ENCODE data around the gene CEMP1. TPM values are rescaled to one million over a fixed set of nuclear protein-coding genes. Genes with fewer than 3 reads are reported as not detected.
"Not testable (repeated sequence)": the region's sequence is repeated elsewhere in the genome, so short reads cannot be mapped to it uniquely, and the experiment has no call there.

Gene CEMP1
- total and polyA plus RNA-seq, 2 donors: 0.85 TPM; not detected in 1

DNA sequence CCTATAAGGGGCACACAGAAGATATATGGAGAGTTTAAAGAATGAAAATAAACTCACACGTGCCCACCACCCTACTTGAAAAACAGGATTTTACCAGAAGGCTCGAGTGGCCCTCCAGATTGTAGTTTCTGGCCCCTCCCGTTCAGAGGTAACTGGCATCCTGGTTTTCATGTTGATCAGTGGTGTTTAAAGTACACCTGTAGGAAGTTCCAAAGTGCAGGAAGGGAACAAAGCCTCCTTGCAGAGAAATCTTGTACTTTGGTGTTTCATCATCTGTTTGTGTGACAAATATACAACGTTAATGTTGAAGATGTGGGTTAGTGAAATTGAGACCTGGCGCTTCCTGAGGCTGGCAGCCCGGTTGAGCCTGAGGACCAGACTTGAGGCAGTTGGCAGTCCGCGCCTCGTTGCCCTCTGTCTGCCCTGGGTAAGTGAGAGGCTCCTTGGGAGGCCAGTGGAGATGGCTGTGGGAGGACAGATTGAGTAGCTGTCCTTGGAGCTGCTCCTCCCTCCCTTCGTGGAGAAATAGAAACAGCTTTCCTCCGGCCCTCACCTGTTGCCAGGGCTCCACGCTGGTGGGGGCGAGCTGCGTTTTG, 19.2 kb upstream of the CEMP1 start:
- H3K36me3 ChIP-seq (ENCODE audit: insufficient read depth); H3K4me3 ChIP-seq (ENCODE audit: low read depth, low read length); H3K4me1 ChIP-seq (ENCODE audit: insufficient read depth); DNase-seq (ENCODE audit: extremely low spot score); H3K27ac ChIP-seq (ENCODE audit: low read depth): not testable (repeated sequence)
- WGBS: no CpG with 5 or more reads among the region's 14 CpGs

DNA sequence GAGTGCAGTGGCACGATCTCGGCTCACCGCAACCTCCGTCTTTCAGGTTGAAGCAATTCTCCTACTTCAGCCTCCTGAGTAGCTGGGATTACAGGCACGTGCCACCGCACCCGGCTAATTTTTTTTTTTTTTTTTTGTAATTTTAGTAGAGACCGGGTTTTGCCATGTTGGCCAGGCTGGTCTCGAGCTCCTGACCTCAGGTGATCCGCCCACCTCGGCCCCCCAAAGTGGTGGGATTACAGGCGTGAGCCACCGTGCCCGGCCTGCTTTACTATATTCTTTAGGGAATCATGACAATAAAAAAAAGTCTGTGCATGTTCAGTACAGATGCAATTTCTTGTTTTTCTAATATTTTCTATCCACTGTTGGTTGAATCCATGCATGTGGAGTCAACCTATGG, 12.6 kb upstream of the CEMP1 start:
- not testable (repeated sequence) for H3K4me3 ChIP-seq (ENCODE audit: low read depth, low read length); H3K4me1 ChIP-seq (ENCODE audit: insufficient read depth); H3K36me3 ChIP-seq (ENCODE audit: insufficient read depth); H3K27ac ChIP-seq (ENCODE audit: low read depth); DNase-seq (ENCODE audit: extremely low spot score)
- WGBS: 92% methylated on average over 14 of the region's 14 CpGs

DNA sequence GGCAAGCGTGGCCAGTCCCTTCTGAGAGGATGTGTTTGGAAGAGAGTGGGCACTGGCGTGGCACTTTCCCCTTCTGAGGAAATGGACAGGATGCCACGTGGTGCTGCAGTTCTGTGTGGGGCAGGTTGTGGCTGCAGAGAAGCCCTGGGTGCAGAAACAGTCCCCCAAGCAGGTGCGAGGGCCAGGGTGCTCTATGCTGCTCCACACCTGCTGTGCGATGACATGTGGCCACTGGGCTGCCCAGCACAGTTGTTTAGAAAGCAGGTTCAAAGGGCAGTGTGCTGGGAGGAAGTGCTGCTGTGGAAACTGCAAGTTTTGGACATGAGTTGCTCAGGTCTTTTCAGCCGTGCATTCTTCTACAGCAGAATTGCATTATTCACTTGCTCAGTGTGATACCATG, 10.2 kb upstream of the CEMP1 start:
- not testable (repeated sequence) for H3K27ac ChIP-seq (ENCODE audit: low read depth); H3K4me1 ChIP-seq (ENCODE audit: insufficient read depth); H3K4me3 ChIP-seq (ENCODE audit: low read depth, low read length); H3K36me3 ChIP-seq (ENCODE audit: insufficient read depth); DNase-seq (ENCODE audit: extremely low spot score)
- 71% methylated on average over 6 of the region's 6 CpGs for WGBS

DNA sequence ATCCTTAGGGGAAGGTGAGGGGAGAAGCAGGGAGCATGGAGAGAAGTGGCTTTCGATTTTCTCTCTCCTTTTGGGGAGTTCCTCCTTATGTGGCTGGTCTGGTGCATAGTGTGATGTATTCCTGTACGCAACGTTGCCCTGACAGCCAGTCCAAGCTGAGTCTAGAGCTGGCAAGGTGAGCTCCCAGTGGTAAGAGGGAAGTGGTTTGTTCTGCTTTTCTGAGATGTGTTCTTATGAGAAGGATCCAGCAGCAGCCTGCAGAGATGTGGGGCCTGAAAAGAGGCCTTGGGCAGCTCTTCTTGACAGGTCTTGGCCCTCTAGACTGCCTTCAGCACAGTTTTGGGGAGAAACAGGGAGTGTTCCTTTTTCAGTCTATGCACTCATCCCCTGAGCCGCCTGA, 9.7 kb upstream of the CEMP1 start:
- H3K36me3 ChIP-seq (ENCODE audit: insufficient read depth); H3K4me3 ChIP-seq (ENCODE audit: low read depth, low read length); H3K27ac ChIP-seq (ENCODE audit: low read depth); H3K4me1 ChIP-seq (ENCODE audit: insufficient read depth); DNase-seq (ENCODE audit: extremely low spot score): not testable (repeated sequence)
- 69% methylated on average over 3 of the region's 4 CpGs for WGBS

DNA sequence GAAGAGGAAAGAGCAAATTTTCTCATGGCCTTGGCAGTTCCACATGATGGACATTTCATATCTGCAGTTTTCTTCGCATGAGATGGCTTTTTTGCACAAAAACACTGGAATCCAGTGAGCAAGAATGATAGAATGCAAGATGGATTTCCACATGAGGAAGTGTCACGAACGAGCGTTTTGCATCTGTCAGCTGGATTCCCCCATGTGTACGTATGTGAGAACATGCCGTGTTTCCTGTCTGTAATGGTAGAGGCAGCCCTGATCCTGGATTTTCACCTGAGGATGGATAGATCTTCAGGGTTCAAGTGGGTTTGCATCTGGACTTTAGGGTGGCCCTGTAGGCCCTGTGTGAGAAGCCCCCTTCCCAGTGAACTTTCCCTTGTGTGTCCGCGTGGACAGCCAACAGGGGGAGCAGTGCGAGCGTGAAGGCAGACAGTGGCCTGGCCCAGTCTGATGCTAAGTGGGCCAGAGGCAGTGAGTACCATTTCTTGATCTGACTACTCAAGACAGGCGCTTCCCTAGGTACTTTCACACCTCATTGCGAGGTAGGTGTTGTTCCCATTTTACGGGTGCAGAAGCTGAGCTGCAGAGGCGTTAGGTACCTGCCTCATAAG, 8.7 kb upstream of the CEMP1 start:
- H3K4me3 ChIP-seq (ENCODE audit: low read depth, low read length); H3K36me3 ChIP-seq (ENCODE audit: insufficient read depth); DNase-seq (ENCODE audit: extremely low spot score); H3K4me1 ChIP-seq (ENCODE audit: insufficient read depth); H3K27ac ChIP-seq (ENCODE audit: low read depth): not testable (repeated sequence)
- WGBS: 50% methylated on average over 14 of the region's 14 CpGs

DNA sequence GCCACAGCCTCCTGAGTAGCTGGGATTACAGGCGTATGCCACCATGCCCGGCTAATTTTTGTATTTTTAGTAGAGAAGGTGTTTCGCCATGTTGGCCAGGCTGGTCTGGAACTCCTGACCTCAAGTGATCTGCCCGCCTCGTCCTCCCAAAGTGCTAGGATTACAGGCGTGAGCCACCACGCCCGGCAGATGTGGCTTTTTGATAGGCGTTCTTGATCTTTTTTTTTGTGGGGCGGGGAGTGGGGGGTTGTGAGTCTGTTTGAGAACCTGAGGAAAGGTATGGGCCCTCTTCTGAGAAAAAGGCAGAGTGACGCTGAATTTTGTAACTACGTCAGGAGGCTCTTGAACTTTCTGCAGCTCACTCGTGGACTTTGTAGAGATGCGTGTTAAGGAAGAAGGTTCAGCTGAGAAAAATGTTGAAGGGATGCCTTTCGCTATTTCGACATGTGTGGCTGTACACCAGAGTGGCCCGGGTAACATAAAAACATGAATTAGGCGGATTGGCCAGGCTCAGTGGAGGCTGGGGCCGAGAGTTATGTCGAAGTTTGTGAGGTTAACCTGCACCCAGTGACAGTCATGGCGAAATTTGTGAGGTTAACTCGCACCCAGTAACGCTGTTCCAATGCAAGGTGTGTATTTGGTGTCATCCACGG, 8.1 kb upstream of the CEMP1 start:
- 87% methylated on average over 24 of the region's 24 CpGs for WGBS
- H3K4me1 ChIP-seq (ENCODE audit: insufficient read depth); DNase-seq (ENCODE audit: extremely low spot score); H3K4me3 ChIP-seq (ENCODE audit: low read depth, low read length); H3K36me3 ChIP-seq (ENCODE audit: insufficient read depth); H3K27ac ChIP-seq (ENCODE audit: low read depth): not testable (repeated sequence)

DNA sequence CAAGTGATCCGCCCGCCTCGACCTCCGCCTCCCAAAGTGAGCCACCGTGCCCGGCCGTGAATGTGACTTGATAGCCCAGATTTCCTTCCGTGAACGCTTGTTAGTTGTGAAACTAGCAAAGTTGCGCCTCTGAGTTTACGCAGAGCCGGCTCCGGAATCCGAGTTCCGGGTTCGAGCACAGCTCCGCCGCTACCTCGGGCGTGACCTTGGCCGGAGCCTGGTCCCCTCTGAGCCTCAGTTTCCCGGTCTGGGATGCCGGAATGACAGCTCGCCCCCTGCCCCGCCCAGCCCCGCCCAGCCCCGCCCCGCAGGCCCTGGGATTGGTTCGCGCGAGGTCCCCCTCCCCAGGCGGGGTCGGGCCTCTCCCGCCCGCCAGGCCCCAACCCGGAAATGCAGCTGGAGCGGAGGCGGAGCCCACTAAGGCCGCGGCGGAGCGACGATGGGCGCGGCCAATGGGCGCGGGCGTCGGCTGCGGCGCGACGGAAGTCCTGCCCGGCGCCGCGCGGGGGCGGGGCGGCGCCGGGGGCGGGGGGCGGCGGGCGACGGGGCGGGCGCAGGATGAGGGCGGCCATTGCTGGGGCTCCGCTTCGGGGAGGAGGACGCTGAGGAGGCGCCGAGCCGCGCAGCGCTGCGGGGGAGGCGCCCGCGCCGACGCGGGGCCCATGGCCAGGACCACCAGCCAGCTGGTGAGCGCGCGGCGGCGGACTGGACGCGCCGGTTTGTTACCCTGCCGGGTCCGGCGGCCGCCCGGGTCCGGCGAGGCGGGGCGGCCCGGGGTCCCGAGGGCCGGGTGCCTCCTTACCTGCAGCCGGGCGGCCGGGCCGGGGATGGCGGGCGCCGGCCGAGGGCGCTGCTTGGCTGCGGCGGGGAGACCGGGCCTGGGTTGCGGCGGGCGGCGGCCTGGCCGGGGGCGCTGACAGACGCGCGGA, 6.5 kb upstream of the CEMP1 start, which contains the start of gene PDPK1:
Gene PDPK1 (plus strand): TSS at position 571 of the 929 bp plus-strand sequence. CDS start 92 bp downstream, at position 663.
- Histone ChIP-seq H3K4me3 (ENCODE audit: low read depth, low read length) (peak within 1 kb of the TSS; percentile 94), H3K4me1 (ENCODE audit: insufficient read depth) (no peaks in the 10 kb centered on the region), H3K36me3 (ENCODE audit: insufficient read depth) (no peaks in the 10 kb centered on the region), H3K27ac (ENCODE audit: low read depth) (peak within 1 kb of the TSS; percentile 86)
- peak; percentile 80 for DNase-seq (ENCODE audit: extremely low spot score)
- under 1% methylated on average over 121 of the region's 126 CpGs for WGBS

DNA sequence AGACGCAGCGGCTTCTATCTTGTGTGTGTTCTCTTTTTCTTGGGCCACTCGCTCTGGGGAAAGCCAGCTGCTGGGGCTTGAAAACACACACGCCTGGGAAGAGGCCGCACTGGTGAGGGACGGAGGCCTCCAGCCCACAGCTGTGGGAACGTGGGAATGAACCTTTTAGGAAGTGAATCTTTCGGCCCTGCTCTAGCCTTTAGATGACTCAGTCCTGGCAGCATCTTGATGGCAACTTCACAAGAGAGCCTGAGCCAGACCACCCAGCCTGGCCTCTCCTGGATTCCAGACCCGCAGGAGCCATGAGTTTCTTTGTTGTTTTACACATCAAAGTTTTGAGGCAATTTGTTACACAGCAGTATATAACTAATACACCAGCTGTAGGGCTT, 4.4 kb upstream of the CEMP1 start:
- 47% methylated on average over 9 of the region's 9 CpGs for WGBS
- Histone ChIP-seq H3K4me1 (ENCODE audit: insufficient read depth) (no peaks in the 10 kb centered on the region), H3K4me3 (ENCODE audit: low read depth, low read length) (no peak overlapping the region), H3K27ac (ENCODE audit: low read depth) (no peak overlapping the region), H3K36me3 (ENCODE audit: insufficient read depth) (no peaks in the 10 kb centered on the region)
- DNase-seq (ENCODE audit: extremely low spot score): no peak

DNA sequence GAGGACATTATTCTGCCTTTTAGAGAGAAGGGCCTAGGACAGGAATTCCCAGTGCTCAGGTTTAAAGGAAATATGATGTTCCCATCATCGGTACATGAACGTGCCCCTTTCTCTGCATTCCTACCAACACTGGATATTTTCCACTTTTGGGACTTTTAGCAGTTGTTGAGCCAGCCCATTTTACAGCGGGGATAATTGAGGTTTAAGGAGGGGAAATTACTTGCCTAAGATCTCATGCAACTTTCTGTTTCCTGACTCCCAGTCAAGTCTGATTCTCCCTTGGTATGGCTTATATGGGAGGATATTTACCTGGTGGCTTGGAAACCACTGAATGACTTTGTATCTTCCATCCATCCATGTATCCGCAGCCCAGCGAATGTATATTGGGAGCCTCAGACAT, 3.1 kb upstream of the CEMP1 start:
- not testable (repeated sequence) for H3K27ac ChIP-seq (ENCODE audit: low read depth); H3K4me3 ChIP-seq (ENCODE audit: low read depth, low read length); DNase-seq (ENCODE audit: extremely low spot score); H3K36me3 ChIP-seq (ENCODE audit: insufficient read depth); H3K4me1 ChIP-seq (ENCODE audit: insufficient read depth)
- WGBS: 90% methylated on average over 5 of the region's 5 CpGs

DNA sequence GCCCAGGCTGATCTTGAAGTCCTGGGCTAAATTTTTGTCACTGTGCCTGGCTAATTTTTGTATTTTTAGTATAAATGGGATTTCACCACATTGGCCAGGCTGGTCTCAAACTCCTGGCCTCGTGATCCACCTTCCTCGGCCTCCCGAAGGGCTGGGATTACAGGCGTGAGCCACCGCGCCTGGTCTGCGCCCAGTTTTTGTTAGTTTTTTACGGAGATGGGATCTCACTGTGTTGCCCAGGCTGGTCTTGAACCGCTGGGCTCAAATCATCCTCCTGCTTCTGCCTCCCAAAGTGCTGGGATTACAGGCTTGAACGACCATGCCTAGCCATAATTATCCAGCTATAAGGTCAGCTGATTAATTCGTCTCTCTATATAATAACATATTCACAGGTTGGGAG, 2.7 kb upstream of the CEMP1 start:
- H3K4me1 ChIP-seq (ENCODE audit: insufficient read depth): no peaks in the 10 kb centered on the region
- H3K27ac ChIP-seq (ENCODE audit: low read depth): no peak overlapping the region
- H3K4me3 ChIP-seq (ENCODE audit: low read depth, low read length): no peak overlapping the region
- DNase-seq (ENCODE audit: extremely low spot score): no peak
- no peaks in the 10 kb centered on the region for H3K36me3 ChIP-seq (ENCODE audit: insufficient read depth)
- 89% methylated on average over 11 of the region's 11 CpGs for WGBS

DNA sequence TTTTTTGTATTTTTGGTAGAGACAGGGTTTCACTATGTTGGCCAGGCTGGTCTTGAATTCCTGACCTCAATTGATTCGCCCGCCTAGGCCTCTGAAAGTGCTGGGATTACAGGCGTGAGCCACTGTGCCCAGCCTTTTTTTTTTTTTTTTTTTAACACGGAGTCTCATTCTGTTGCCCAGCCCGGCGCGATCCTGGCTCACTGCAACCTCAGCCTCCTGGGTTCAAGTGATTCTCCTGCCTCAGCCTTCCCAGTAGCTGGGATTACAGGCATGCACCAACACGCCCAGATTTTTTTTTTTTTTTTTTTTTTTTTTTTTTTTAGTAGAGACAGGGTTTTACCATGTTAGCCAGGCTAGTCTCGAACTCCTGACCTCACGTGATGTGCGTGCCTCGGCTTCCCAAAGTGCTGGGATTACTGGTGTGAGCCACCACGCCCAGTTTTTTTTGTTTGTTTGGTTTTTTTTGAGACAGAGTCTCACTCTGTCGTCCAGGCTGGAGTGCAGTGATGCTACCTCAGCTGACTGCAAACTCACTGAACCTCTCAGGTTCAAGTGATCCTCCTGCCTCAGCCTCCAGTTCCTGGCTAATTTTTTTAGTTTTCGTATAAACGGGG, 2.0 kb upstream of the CEMP1 start:
- peak overlapping the region; percentile 92 for H3K27ac ChIP-seq (ENCODE audit: low read depth)
- H3K4me1 ChIP-seq (ENCODE audit: insufficient read depth); DNase-seq (ENCODE audit: extremely low spot score); H3K36me3 ChIP-seq (ENCODE audit: insufficient read depth); H3K4me3 ChIP-seq (ENCODE audit: low read depth, low read length): not testable (repeated sequence)
- WGBS: 23% methylated on average over 16 of the region's 16 CpGs

DNA sequence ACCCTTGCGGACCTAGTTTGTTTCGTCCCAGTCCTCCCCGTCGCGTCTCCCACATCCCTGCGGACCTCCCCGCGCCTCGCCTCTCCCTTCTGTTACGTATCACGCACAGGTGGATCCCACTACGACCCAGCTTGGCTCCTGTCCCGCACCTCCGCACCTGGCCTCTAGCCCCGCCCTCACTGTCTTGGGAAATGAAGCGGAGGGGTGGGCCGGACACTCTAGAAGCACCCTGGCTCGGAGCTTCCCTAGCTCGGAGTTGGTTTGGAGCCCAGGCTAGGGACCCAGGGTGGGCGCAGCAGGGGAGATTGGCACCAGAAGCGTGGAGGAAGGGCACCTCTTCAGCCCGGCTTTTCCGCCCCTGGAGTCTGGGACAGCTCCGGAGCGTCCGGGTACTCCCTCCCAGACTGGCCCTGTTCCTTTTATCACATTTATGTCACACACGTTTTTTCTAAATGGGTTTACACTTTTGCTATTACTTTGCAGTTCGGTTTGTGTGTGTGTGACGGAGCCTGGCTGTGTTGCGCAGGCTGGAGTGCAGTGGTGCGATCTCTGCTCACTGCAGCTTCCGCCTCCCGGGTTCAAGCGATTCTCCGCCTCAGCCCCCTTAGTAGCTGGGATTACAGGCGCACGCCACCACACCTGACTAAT, 1.4 kb upstream of the CEMP1 start:
- DNase-seq (ENCODE audit: extremely low spot score): no peak
- Histone ChIP-seq H3K4me1 (ENCODE audit: insufficient read depth) (no peaks in the 10 kb centered on the region), H3K36me3 (ENCODE audit: insufficient read depth) (no peaks in the 10 kb centered on the region), H3K4me3 (ENCODE audit: low read depth, low read length) (peak overlapping the region; percentile 45), H3K27ac (ENCODE audit: low read depth) (peak overlapping the region; percentile 92)
- WGBS: under 1% methylated on average over 37 of the region's 37 CpGs

Data from urinary bladder (tissue), 4 donors.